GM19239 (cell line): ENCODE measurements around the gene PAXIP1.

Source experiments
- DNase-seq: peaks from one replicate; pipeline ENCODE4 v3.0.0; 2011; ENCODE audit warnings: low spot score; ENCODE audit not compliant: insufficient read length
- FAIRE-seq: peaks from 2 replicates; lab custom pipeline; 2011; peaks lifted over from hg19 to GRCh38; lab: Jason Lieb, UNC

PAXIP1 gene

DNA sequence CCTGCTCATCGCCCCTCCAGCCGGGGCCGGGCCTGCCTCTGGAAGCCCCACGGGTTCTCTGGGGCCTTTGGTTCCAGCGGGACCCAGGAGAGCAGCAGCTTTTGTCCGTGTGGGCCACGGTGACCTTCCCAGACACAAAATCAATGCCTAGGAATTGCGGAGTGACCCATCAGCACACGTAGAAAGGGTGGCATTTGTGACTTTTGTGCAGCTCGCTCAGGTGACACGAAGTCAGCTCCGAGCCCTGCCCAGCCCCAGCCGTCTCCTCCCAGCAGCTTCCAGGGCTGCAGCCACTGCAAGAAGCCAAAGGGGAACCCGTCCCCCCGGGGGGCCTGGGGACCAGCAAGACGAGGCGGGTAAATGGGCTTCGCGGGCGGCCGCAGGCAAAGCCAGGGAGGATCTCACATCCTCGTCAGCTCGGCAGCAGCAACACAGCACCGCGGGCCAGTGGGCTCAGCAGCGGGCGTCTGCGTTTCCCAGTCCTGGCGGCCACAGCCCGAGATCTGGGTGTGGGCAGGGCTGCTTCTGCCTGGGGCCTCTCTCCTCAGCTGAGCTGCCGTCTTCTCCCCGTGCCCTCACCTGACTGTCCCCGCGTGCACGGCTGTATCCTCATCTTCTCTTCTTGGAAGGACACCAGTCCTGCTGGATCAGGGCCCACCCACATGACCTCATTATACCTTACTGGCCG lies 88.5 kb downstream of the PAXIP1 start:
- DNase-seq: no peak
- no peak for FAIRE-seq

DNA sequence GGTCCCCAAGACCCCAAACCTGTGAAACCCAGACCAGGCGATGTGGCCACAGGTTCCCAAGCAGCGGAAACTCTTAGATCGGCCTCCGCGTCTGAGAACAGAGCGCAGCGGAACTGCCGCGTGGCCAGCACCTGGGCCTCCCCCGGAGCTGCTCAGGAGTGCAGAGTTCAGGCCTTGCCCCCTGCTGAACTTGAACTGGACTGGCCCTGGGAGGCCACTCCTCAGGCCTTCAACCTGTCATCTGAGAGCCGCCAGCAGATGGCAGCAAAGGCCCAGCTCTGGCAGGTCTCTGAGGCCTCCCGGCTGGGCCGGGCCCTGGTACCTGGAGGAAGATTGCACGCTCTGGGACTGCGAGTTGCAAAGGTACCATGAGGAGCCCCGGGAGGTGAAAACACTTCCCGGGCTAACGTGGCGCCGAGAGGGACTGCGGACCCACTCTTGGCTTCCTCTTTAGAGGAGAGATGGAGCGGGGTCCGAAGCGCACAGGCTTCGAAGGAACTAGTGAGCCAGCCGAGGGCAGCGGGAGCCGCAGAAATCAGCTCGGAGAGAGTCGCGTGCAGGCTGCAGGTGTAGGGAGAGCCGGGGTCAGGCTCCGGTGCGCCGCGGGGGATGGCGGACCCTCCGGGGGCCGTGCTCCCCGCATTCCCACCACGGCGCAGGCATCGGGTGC lies 89.2 kb downstream of the PAXIP1 start:
- FAIRE-seq: peak; percentile 47
- peak; percentile 91 for DNase-seq

DNA sequence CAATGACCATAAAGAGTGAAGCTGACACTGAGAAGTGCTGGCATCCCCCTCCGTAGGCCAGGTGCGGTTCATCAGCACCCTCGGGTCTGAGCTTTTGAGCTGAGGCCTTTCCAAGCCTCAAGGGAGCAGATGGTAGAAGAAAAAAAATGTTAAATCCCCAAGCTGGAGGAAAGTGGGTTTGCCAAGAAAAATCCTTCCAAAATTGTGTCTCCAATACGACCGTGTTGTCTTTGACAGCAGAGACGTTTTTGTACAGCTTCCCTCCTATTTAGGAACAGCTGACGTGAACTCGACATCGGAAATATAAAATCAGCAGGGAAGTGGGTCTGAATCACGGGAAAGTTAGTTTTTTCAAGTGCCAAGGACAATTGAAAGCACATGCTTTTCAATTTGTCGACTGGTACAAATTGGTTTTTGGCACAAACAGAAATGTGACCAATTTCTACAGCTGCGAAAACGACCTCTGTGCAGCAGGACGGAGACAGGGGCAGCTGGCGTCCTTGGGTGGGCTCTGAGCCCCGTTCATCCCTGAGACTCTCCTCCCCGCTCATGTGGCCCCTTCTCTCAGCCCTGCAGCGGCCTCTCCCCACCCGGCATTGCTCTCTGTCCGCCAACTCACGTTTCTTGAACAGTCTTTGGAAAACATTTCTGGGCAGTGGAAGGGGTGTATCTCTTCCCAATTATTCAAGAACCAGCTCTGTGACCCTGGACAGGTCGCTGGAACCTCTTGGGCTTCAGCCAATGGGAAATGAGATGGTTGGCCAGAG lies 89.9 kb downstream of the PAXIP1 start:
- FAIRE-seq (no peak), DNase-seq (no peak)

DNA sequence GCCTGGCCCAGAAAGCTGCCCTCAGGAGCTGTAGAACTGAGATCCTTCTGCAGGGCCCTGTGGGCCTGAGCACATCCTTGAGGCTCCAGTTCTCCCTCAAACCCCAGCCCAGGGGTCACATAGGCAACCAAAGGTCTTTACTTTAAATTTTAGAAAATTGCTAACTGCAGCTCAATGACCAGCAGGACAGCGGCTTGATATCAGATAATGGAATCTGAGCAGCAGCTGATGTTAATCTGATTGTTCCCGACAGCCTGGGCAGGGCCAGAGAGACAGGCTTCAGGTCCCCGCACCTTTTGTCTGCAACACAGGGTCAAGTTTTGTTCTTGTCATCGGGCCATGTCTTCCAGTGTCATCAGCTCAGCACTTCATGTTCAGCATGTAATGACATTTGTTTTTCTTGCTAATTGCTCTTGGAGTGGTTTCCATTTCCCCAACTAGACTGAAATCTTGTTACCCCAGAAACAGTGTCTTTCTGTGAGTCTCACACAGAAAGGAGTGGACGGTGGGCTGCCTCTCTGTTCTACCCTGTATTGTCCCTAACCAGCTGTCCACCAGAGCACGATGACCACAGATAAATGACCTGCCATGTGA lies 91.0 kb downstream of the PAXIP1 start:
- FAIRE-seq (no peak), DNase-seq (no peak)

DNA sequence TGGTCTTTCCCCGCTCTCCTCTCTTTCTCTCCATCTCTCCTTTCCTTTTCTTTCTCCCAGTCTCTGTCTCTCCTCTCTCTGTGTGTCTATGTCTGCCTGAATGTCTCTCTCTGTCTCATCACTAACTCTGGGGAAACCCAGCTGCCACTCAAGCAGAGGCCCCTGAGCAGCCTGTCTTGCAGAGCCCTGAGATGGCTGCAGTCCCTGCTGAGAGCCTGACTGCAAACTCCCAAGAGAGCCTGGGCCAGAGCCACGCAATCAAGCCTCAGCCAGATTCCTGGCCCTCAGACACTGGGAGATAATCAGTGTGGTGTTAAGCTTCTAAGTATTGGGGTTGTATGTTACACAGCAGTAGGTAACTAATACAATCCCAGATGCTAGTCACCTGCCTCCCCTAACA lies 91.5 kb downstream of the PAXIP1 start:
- DNase-seq (no peak), FAIRE-seq (no peak)

DNA sequence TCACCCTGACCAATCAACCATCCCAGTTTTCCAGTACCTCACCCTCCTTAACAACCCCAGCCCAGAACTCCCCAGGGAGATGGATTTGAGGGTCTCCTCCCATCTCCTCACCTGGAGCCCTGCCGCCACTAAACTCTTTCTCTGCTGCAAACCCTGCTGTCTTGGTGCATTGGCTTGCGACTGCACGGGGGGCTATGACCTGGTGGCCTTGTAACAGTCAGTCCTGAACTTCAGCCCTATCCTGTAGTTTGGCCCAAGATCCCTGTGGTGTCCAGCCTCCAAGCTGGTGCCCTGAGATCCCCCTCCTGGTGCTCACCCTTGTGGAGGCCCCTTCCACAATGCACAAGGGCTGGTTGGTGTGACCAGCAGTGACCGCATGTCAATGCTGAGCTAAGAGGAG lies 91.9 kb downstream of the PAXIP1 start:
- DNase-seq (no peak), FAIRE-seq (no peak)

DNA sequence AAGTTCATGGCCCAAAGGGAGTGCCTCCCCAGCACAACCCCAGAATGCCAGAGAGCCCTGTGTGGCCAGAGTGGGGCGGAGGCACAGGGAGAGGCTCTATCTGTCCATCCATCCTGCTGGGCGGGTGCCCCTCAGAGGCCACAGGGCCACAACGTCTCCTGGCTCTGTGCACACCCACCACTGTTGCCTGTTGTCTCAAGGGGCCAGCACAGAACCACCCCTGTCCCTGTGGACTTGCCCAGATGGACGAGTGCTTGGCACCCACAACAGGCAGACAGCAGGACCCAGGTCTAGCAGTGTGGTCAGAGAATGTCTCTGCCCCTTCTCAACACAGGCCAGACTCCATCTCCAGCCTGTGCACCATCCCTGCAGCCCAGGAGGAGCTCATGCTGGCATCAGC lies 92.8 kb downstream of the PAXIP1 start:
- DNase-seq (no peak), FAIRE-seq (no peak)

DNA sequence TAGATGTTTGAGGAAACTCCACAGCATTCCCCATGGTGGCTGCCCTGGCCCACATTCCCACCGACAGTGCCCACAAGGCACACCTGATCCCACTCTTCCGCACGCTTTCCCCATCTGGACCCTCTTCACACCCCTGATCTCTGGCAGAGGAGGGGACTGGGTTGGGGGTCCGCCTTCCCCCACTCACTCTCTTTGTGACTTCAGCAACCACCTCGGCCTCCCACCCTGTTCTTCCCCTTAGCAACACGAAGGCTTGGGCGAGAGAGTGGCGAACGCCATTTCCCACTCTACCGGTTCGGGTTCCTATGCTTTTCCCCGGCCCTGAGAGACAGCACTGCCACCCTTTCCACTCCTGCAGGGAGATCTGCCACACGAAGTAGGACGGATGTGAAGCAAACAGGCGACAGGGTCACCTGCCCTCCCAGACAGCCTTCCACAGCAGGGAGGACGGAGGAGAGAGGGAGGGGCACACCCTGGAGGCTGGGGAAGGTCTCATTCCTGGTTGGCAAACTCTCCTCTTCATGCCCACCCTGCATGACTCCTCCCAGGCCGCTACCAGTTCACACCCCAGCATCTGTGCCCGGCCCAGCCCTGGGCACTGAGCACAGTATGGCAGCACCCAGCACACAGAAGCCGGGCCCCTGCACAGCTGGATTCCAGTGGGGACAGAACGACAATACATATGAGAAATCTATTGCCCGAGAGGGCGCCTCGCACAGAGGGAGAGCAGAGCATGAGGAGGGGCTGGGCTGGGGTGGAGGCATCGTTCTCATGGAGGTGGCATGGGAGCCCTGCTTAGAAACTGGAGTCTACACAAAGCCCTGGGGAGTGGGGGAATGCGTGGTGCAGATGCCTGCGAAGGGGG lies 93.5 kb downstream of the PAXIP1 start:
- FAIRE-seq: no peak

DNA sequence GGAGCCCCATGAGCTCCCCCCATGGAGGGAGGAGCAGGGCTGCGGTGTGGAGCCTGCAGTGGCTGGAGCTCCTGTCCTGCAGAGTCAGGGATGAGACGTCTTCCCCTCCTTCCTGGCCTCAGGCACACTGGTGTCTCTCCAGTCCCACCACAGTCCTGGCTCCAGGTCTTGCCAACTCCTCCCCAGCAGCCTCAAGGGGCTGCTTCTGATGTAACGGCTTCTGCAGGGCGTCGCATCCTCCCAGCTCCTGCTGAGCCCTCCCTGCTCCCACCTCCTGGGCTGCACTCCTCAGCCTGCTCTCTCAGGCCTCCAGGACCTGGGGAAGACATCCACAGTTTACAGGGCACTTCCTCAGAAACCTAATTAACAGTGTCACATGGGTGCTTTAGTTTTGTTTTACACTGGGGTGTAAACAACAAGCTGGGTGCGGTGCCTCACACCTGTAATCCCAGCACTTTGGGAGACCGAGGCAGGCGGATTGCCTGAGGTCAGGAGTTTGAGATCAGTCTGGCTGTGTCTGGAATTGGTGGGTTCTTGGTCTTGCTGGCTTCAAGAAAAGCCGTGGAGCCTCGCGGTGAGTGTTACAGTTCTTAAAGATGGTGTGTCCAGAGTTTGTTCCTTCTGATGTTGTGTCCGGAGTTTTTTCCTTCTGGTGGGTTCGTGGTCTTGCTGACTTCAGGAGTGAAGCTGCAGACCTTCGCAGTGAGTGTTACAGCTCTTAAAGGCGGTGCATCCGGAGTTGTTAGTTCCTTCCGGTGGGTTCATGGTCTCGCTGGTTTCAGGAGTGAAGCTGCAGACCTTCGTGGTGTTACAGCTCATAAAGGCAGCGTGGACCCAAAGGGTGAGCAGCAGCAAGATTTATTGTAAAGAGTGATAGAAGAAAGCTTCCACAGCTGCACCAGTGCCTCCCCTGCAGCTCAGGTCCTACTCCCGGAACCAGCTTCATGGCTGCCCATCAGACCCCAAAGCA lies 95.0 kb downstream of the PAXIP1 start:
- DNase-seq (no peak), FAIRE-seq (no peak)

More for the DNA sequence above, 93.5 kb downstream of the PAXIP1 start:
- no peak for DNase-seq

DNA sequence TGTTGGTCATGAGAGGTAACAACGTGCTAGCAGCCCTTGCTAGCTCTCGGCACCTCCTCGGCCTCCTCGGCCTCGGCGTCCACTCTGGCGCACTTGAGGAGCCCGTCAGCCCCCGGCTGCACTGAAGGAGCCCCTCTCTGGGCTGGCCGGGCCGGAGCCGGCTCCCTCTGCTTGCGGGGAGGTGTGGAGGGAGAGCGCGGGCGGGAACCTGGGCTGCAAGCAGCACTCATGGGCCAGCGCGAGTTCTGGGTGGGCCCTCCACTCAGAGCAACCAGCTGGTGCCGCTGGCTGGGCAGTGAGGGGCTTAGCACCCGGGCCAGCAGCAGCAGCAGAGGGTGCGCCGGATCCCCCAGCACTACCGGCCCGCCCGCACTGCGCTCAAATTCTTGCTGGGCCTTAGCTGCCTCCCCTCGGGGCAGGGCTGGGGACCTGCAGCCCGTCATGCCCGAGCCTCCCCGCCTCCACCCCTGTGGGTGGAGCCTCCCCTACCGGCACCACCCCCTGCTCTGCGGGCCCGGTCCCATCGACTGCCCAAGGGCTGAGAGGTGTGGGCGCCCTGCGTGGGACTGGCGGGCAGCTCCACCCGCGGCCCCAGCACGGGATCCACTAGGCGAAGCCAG lies 96.1 kb downstream of the PAXIP1 start:
- DNase-seq: no peak
- FAIRE-seq: no peak

DNA sequence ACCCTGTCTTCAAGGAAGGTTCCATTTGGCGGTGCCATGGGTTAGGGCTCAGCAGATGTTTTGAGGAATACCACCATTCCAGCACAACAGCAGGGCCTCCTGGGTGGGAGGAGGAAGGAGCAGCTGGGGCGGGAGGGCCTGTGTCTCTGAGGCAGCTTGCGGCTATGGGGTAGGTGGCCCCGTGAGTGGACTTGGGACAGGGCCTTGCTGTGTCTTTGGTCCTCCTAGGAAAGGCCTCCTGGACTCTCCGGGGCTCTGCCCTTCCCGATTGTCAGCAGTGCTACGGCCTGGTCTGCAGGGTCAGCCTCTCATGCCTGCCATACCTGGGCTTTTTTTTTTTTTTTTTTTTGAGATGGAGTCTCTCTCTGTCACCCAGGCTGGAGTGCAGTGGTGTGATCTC lies 96.7 kb downstream of the PAXIP1 start:
- FAIRE-seq: no peak
- DNase-seq: no peak

DNA sequence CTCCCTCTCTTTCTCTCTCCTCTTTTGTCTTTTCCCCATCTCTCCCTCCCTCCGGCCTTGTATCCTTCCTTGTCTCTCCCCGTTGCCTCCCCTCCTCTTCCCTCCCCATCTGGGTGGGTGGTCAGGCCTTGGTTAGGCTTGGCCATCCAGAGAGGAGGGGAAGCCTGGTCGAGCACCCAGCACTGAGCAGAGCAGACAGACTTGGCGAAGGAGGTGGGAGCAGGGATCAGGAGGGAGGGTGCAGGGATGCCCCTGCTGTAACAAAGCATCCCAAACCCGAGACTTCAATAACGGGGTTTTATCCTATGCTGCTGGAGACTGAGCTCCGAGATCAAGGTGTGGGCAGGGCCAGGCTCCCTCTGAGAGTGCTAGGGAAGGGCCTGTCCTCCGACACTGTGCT lies 97.3 kb downstream of the PAXIP1 start:
- no peak for DNase-seq
- FAIRE-seq: no peak

DNA sequence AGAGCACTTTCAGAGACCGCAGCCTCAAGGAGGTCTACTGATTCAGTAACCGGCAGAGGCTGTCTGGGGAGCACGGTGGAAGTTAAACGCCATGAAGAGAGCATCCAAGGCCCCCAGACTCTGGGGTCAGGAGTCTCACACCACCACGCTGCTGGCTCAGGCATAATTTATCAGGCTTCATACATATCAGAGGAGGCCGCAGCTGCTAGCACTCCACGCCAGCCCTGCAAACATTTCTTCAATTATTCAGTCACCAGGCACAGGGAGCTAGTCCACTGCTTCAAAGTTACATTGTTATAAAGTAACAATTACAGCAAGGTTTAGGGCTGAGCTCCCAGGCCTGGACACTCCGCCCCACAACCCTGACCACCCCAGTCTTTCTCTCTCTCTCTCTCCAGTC lies 97.8 kb downstream of the PAXIP1 start:
- DNase-seq (no peak), FAIRE-seq (no peak)

DNA sequence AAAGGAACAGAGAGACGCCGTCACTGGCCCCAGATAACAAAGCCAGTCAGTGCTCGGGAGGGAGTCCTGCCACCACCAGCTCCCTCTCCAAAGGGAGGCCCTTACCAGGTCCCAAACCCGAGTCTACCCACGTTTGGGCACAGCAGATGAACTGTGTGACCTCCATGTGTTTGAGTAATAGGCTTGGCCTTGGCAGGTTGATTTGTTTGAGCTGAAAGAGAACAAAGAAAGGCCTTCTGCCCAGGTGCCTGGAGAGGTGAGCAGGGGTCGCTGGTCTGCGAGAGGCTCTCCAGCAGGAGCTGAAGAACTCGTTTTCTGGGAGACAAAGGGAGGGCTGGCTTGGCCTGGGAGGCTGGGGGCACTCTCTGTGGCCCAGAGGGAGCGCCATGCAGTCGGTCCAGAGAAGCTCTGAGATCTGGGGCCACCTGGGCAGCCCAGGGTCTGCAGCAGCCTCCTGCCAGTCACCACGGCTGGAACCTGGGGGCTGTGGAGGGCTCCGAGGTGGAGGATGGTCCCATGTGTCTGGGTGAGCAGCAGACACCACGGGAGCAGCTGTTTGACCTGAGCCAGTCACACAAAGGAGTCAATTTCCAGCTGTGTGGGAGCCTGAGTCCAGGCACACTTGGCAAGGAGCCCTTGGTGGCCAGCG lies 99.7 kb downstream of the PAXIP1 start:
- DNase-seq (no peak), FAIRE-seq (no peak)

DNA sequence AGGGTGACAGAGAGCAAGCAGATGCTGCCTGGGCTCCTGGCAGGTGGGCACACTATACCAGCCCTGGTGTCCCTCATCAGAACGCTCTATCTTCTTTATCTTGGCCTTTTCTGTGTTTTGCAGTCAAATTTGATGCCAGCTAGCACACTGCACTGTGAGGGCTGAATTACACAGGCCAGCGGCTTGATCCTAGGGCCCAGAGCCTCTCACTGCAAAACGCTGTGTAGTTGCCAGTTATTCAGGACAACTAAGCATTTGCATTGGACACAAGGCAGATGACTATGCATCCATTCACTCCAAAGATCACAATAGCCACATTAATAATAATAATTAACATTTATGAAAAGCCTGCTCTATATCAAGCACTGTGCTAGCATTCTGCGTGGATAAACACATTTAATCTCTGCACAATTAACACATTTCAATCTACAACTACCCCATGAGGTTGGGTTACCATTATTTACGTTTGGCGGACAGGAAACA lies 100.3 kb downstream of the PAXIP1 start:
- no peak for FAIRE-seq
- DNase-seq: no peak

DNA sequence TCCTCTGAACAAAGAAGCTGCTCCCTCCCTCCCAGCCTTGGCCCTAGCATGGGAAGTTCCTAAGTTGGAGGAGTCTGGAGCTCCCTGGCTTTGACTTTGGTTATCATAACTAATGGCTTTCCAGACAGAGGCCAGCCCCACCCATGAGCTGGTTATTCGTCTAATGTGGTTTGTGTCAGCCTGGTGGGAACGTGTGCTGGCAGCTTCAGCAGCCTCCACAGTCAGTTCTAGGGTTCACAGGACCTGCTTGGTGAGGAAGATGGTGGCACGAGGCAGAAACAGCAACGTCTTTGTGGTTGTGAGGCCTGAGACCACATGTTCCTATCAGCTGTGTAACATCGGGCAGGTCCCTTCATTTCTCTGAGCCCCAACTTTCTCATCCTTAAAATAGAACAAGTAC lies 103.1 kb downstream of the PAXIP1 start:
- FAIRE-seq (no peak), DNase-seq (no peak)

DNA sequence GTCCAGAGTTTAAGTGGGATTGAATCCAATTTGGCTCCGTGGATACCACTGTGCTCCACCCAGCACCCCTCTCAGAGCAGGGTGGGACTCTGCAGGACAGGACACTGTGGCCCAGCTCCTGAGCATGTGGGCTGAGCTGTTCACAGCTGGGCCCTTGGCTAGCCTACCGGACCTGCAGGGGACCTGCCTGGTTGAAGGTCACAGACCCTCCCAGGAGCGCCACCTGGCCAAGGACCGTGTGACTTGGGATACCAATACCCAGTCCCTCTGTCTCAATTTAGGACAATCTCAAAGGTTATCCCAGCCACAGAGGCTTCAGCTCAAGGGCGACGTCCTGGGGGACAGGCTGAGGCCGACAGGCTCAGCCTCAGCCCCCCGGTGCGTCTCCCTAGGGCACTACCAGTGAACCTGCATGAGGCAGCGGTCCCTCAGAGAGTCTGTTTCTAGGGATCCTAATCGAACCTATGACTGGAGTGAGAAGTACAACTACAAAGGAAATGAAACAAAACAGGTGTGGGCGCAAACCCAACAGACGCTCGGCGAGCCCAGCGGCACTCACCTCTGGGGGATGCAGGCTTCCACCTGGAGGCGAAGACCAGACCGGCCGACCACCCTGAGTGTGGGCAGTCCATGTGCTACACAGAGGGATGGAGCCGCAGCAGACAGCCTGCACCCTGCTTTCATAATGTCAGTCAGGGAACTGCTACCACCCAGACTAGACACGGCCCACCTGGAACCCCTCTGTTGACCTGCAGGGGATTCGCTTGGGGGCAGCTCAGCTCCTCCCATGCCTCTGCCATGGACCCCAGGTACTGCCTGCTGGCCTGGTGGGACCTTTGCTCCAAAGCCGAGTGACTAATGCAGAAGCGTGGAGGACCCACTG lies 103.7 kb downstream of the PAXIP1 start:
- DNase-seq: no peak
- no peak for FAIRE-seq
